ENCODE measurements around the gene ROR1.
"Not testable (repeated sequence)": the region's sequence is repeated elsewhere in the genome, so short reads cannot be mapped to it uniquely, and the experiment has no call there.

The ROR1 gene

GRCh38 chr1:63758791-63759190, 15.0 kb upstream of the ROR1 start:
- FAIRE-seq (no peak), DNase-seq (ENCODE audit: low spot score) (no peak)

- FAIRE-seq: no peak
- no peak for DNase-seq (ENCODE audit: low spot score)
These were observed 14.0 kb upstream of the ROR1 start for GRCh38 chr1:63759778-63760177.

GRCh38 chr1:63770381-63770780, 3.4 kb upstream of the ROR1 start:
- no peak for FAIRE-seq
- no peak for DNase-seq (ENCODE audit: low spot score)

GRCh38 chr1:63772201-63772600, 1.6 kb upstream of the ROR1 start:
- DNase-seq (ENCODE audit: low spot score) (no peak), FAIRE-seq (no peak)

GRCh38 chr1:63772876-63773275, 941 bp upstream of the ROR1 start:
- no peak for FAIRE-seq
- no peak for DNase-seq (ENCODE audit: low spot score)

- DNase-seq (ENCODE audit: low spot score): no peak
- FAIRE-seq: no peak
These were observed 362 bp upstream of the ROR1 start for GRCh38 chr1:63773496-63773814.

- no peak for FAIRE-seq
- DNase-seq (ENCODE audit: low spot score): peak; percentile 51
These were observed 1.0 kb downstream of the ROR1 start for GRCh38 chr1:63774617-63775417.

- DNase-seq (ENCODE audit: low spot score): no peak
- no peak for FAIRE-seq
These were observed 1.8 kb downstream of the ROR1 start for GRCh38 chr1:63775418-63776127.

- peak; percentile 24 for DNase-seq (ENCODE audit: low spot score)
These were observed 3.5 kb downstream of the ROR1 start for GRCh38 chr1:63777286-63777685.

GRCh38 chr1:63777965-63778880, 4.4 kb downstream of the ROR1 start:
- FAIRE-seq (no peak), DNase-seq (ENCODE audit: low spot score) (no peak)

More at GRCh38 chr1:63777286-63777685, 3.5 kb downstream of the ROR1 start:
- no peak for FAIRE-seq

GRCh38 chr1:63779338-63780211, 5.8 kb downstream of the ROR1 start:
- FAIRE-seq (no peak), DNase-seq (ENCODE audit: low spot score) (no peak)

- FAIRE-seq (no peak), DNase-seq (ENCODE audit: low spot score) (no peak)
These were observed 6.7 kb downstream of the ROR1 start for GRCh38 chr1:63780565-63780964.

GRCh38 chr1:63782982-63783381, 9.2 kb downstream of the ROR1 start:
- FAIRE-seq (no peak), DNase-seq (ENCODE audit: low spot score) (no peak)

GRCh38 chr1:63784083-63784482, 10.3 kb downstream of the ROR1 start:
- DNase-seq (ENCODE audit: low spot score): no peak
- no peak for FAIRE-seq

GRCh38 chr1:63784489-63785390, 10.9 kb downstream of the ROR1 start:
- DNase-seq (ENCODE audit: low spot score) (no peak), FAIRE-seq (no peak)

- not testable (repeated sequence) for DNase-seq (ENCODE audit: low spot score); FAIRE-seq
These were observed 13.5 kb downstream of the ROR1 start for GRCh38 chr1:63787270-63787669.

GRCh38 chr1:63787875-63788274, 14.1 kb downstream of the ROR1 start:
- FAIRE-seq (no peak), DNase-seq (ENCODE audit: low spot score) (no peak)

GRCh38 chr1:63789856-63790605, 16.2 kb downstream of the ROR1 start:
- FAIRE-seq: no peak
- no peak for DNase-seq (ENCODE audit: low spot score)

GRCh38 chr1:63790989-63791388, 17.2 kb downstream of the ROR1 start:
- DNase-seq (ENCODE audit: low spot score) (no peak), FAIRE-seq (no peak)
